CD14-positive monocyte (primary cell): Measurements from ENCODE around the gene RAMP1. TPM values are rescaled to one million over a fixed set of nuclear protein-coding genes. Genes with fewer than 3 reads are reported as not detected.

ENCODE experiments used
- DNase-seq, 3 donors: peaks; one replicate each; pipeline ENCODE4 v3.0.0-alpha.2; 2011 to 2022
- H2AFZ ChIP-seq: 2 replicates; pipeline ENCODE4 v1.6.0; 2012; ENCODE audit warnings: mild to moderate bottlenecking, low read depth, low read length, inconsistent platforms; ENCODE audit not compliant: insufficient read depth, poor library complexity, severe bottlenecking
- H3K27ac ChIP-seq, 2 donors: 1 replicate in 1 of 2; 2 replicates in 1 of 2; pipeline ENCODE4 v1.5.1; 2012 to 2013; ENCODE audit warnings: low read length in 2 of 2, control low read depth in 1 of 2, inconsistent platforms in 1 of 2, low read depth in 1 of 2, mild to moderate bottlenecking in 1 of 2
- H3K27me3 ChIP-seq, 2 donors: one replicate each; pipeline versions ENCODE4 v1.6.0 to v1.6.1; 2011 to 2013; ENCODE audit warnings: low read length in 2 of 2; ENCODE audit not compliant: control insufficient read depth in 2 of 2, insufficient read depth in 2 of 2
- H3K36me3 ChIP-seq, 2 donors: replicated peaks in 1 of 2; 1 replicate in 1 of 2; 2 replicates in 1 of 2; pipeline versions ENCODE4 v1.5.1 to v1.6.1; 2012 to 2013; ENCODE audit warnings: low read length in 2 of 2, control low read depth in 1 of 2, inconsistent platforms in 1 of 2, mild to moderate bottlenecking in 1 of 2; ENCODE audit not compliant: insufficient read depth in 2 of 2, control insufficient read depth in 1 of 2
- H3K4me1 ChIP-seq, 2 donors: 1 replicate in 1 of 2; 2 replicates in 1 of 2; pipeline versions ENCODE4 v1.5.1 to v1.6.1; 2012 to 2013; ENCODE audit warnings: low read length in 2 of 2, control low read depth in 1 of 2, inconsistent platforms in 1 of 2, mild to moderate bottlenecking in 1 of 2, moderate library complexity in 1 of 2; ENCODE audit not compliant: insufficient read depth in 2 of 2, control insufficient read depth in 1 of 2
- H3K4me2 ChIP-seq: replicated peaks from 2 replicates; pipeline ENCODE3; 2012; ENCODE audit warnings: low read length, moderate library complexity, mild to moderate bottlenecking; ENCODE audit not compliant: poor library complexity, severe bottlenecking; ENCODE audit errors: extremely low read depth
- H3K4me3 ChIP-seq, 3 experiments: fragments of 200-600 bp in 1 of 3; sonication (generic) in 1 of 3; replicated peaks in 1 of 3; 1 replicate in 2 of 3; 2 replicates in 1 of 3; pipeline ENCODE4 v1.5.1; 2011 to 2013; ENCODE audit warnings: low read length in 3 of 3, mild to moderate bottlenecking in 3 of 3, control low read depth in 2 of 3, low read depth in 2 of 3, inconsistent platforms in 1 of 3, moderate library complexity in 1 of 3
- H3K79me2 ChIP-seq: 2 replicates; pipeline ENCODE4 v1.6.0; 2012; ENCODE audit warnings: mild to moderate bottlenecking, control low read depth, inconsistent platforms, low read length, moderate library complexity; ENCODE audit not compliant: insufficient read depth
- H3K9ac ChIP-seq: 2 replicates; pipeline ENCODE4 v1.6.0; 2017; ENCODE audit warnings: low read length, mild to moderate bottlenecking; ENCODE audit not compliant: insufficient read depth, poor library complexity, severe bottlenecking
- H3K9me3 ChIP-seq, 2 donors: replicated peaks in 1 of 2; 1 replicate in 1 of 2; 2 replicates in 1 of 2; pipeline versions ENCODE4 v1.5.1 to v1.6.1; 2012 to 2013; ENCODE audit warnings: low read length in 2 of 2, control low read depth in 1 of 2; ENCODE audit not compliant: control insufficient read depth in 1 of 2, insufficient read depth in 1 of 2
- H4K20me1 ChIP-seq: 2 replicates; pipeline ENCODE4 v1.6.0; 2012; ENCODE audit warnings: mild to moderate bottlenecking, low read length, control low read depth, moderate library complexity; ENCODE audit not compliant: insufficient read depth
- H3K27ac Mint-ChIP-seq, 7 donors: one replicate each; pipeline ENCODE4 v1.8.0; 2020; ENCODE audit warnings: mild to moderate bottlenecking in 7 of 7, mixed read lengths in 7 of 7, moderate library complexity in 6 of 7, inconsistent platforms in 2 of 7
- H3K27me3 Mint-ChIP-seq, 3 donors: one replicate each; pipeline ENCODE4 v1.8.0; 2021 to 2022; ENCODE audit warnings: low read depth in 3 of 3, mild to moderate bottlenecking in 3 of 3, mixed read lengths in 3 of 3, moderate library complexity in 3 of 3, inconsistent platforms in 1 of 3
- H3K36me3 Mint-ChIP-seq, 2 donors: one replicate each; pipeline ENCODE4 v1.8.0; 2020; ENCODE audit warnings: mixed read lengths in 2 of 2, inconsistent platforms in 1 of 2, mild to moderate bottlenecking in 1 of 2
- H3K4me1 Mint-ChIP-seq: one replicate; pipeline ENCODE4 v1.8.0; 2020; ENCODE audit warnings: mild to moderate bottlenecking, mixed read lengths
- H3K4me3 Mint-ChIP-seq, 2 donors: one replicate each; pipeline ENCODE4 v1.8.0; 2020; ENCODE audit warnings: mild to moderate bottlenecking in 2 of 2, mixed read lengths in 2 of 2, moderate library complexity in 1 of 2
- H3K9me3 Mint-ChIP-seq, 7 donors: one replicate each; pipeline ENCODE4 v1.8.0; 2020 to 2022; ENCODE audit warnings: mixed read lengths in 7 of 7, mild to moderate bottlenecking in 6 of 7, moderate library complexity in 6 of 7, inconsistent platforms in 2 of 7
- WGBS: methylation state at CpG from one replicate; pipeline ENCODE4 v1.1.5; 2013; ENCODE audit warnings: missing lambda C conversion rate; ENCODE audit not compliant: insufficient coverage; 5-methylcytosine and 5-hydroxymethylcytosine counted together
- intact Hi-C, 2 donors: fragments of 100-400 bp; cut with micrococcal nuclease; formaldehyde crosslinking; loops; one replicate each; pipeline versions ENCODE4 v1.15.0 to v1.15.1; 2023
- polyA plus RNA-seq, 3 donors: library from polyadenylated mRNA; depleted of rRNA in 1 of 3; unstranded in 2 of 3; stranded (reverse) in 1 of 3; fragments of 300-500 nt in 2 of 3; fragments of >200 nt in 1 of 3; fragmentation: Illumina TruSeq in 2 of 3; gene quantifications; 1 replicate in 2 of 3; 2 replicates in 1 of 3; pipeline ENCODE4 v1.2.3, GENCODE V29; 2012 to 2021
- TF ChIP-seq, protein P1 (sequence below): fragments of 200-600 bp; IDR thresholded peaks from one replicate; pipeline ENCODE4 v1.8.0; 2022; ENCODE audit warnings: antibody characterized with exemption, mild to moderate bottlenecking

Gene RAMP1
- polyA plus RNA-seq, 3 donors, result not detected

DNA sequence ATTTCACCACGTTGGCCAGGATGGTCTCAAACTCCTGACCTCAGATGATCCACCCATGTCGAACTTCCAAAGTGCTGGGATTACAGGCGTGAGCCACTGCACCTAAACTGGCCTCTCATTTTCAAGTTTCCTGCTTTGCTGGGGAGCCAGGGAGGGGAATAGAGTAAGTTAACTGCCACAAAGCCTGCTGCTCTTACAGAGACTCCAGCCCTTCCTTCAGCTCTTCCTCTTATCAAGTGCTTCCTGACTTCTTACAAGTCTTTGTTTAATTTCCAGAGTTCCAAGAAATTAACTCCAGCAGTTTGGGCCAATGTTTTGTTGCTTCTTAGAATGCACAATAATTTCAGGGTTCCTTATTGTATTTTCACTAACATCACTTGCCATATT lies 83.1 kb downstream of the RAMP1 start:
- Mint-ChIP-seq H3K9me3 (peaks cover 18 to 35% (median 29%) of the 10 kb centered on the region in 7 donors), H3K4me3 (no peak overlapping the region), H3K4me1 (no peaks in the 10 kb centered on the region), H3K36me3 (no peaks in the 10 kb centered on the region), H3K27ac (no peak overlapping the region), H3K27me3 (peaks cover 0 to 9% (median 8%) of the 10 kb centered on the region in 3 donors)
- Histone ChIP-seq H2AFZ (no peak overlapping the region), H3K9me3 (peaks cover 13 to 35% of the 10 kb centered on the region in 2 donors), H3K27me3 (peaks cover 0 to 3% of the 10 kb centered on the region in 2 donors), H3K79me2 (no peaks in the 10 kb centered on the region), H3K4me2 (no peak overlapping the region), H3K9ac (no peak overlapping the region), H3K36me3 (no peaks in the 10 kb centered on the region), H3K4me3 (no peak overlapping the region), H3K4me1 (no peaks in the 10 kb centered on the region), H3K27ac (no peak overlapping the region), H4K20me1 (no peaks in the 10 kb centered on the region)
- intact Hi-C loops, result no loop called here
- TF ChIP-seq, protein P1, sequence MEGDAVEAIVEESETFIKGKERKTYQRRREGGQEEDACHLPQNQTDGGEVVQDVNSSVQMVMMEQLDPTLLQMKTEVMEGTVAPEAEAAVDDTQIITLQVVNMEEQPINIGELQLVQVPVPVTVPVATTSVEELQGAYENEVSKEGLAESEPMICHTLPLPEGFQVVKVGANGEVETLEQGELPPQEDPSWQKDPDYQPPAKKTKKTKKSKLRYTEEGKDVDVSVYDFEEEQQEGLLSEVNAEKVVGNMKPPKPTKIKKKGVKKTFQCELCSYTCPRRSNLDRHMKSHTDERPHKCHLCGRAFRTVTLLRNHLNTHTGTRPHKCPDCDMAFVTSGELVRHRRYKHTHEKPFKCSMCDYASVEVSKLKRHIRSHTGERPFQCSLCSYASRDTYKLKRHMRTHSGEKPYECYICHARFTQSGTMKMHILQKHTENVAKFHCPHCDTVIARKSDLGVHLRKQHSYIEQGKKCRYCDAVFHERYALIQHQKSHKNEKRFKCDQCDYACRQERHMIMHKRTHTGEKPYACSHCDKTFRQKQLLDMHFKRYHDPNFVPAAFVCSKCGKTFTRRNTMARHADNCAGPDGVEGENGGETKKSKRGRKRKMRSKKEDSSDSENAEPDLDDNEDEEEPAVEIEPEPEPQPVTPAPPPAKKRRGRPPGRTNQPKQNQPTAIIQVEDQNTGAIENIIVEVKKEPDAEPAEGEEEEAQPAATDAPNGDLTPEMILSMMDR, result no peak
- 17% methylated on average over 1 of the region's 3 CpGs for WGBS
- DNase-seq, result no peak

DNA sequence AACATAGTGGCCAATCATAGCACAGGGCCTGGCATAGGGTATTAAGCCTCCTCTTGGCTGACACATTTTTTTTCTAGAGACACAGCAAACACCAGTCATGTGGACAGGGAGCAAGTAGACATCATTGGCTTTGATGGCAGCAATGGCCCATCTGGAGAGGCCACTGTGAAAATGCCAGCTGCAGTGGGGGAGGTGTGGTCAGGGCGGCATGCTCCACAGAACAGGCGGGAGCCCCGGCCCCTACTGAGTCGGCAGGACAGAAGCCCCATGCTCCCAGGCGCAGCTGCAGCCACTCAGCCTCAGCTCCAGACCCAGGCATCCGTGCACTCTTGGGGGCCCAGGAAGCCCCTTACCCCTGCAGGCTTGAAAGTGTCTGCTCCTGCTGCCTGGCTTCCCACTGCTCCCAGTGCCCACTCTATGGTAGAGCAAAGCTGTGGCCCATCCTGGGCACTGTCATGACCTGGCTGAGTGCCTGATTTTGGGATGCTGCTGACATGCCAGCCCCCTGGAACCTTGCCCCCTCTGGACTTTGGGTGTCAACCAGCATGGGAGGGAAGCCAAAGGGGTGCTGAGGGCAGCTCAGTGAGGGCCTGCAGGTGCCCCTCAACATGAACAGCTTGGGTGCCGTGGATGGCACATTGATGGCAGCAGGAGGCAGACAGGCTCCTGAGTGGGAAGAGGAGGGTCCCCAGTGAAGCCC lies 84.1 kb downstream of the RAMP1 start:
- H3K27me3 ChIP-seq, result peaks cover 0 to 3% of the 10 kb centered on the region in 2 donors
- Mint-ChIP-seq H3K36me3 (no peaks in the 10 kb centered on the region), H3K27me3 (peaks cover 2 to 9% (median 7%) of the 10 kb centered on the region in 3 donors), H3K4me1 (no peaks in the 10 kb centered on the region), H3K4me3 (no peak overlapping the region), H3K9me3 (peaks cover 18 to 35% (median 29%) of the 10 kb centered on the region in 7 donors), H3K27ac (no peak overlapping the region)
- H3K79me2 ChIP-seq, result no peaks in the 10 kb centered on the region
- no peaks in the 10 kb centered on the region for H4K20me1 ChIP-seq
- no peaks in the 10 kb centered on the region for H3K36me3 ChIP-seq
- H2AFZ ChIP-seq, result no peak overlapping the region
- no peak overlapping the region for H3K9ac ChIP-seq
- TF ChIP-seq, protein P1, result no peak
- no peak overlapping the region for H3K4me2 ChIP-seq
- no peak for DNase-seq
- WGBS, result 93% methylated on average over 7 of the region's 7 CpGs
- H3K27ac ChIP-seq, result no peak overlapping the region
- intact Hi-C loops, result no loop called here
- no peaks in the 10 kb centered on the region for H3K4me1 ChIP-seq
- no peak overlapping the region for H3K4me3 ChIP-seq
- H3K9me3 ChIP-seq, result peaks cover 13 to 35% of the 10 kb centered on the region in 2 donors
